ENCODE measurements around the gene BORCS8. TPM values are rescaled to one million over a fixed set of nuclear protein-coding genes. Genes with fewer than 3 reads are reported as not detected.
A peak's percentile ranks its signal among the peaks of the same experiment; 100 is the strongest.
"Not testable (repeated sequence)": the region's sequence is repeated elsewhere in the genome, so short reads cannot be mapped to it uniquely, and the experiment has no call there.

The BORCS8 gene
- total RNA-seq, 1 donor from 2014 or later: 4.2 TPM

- Histone ChIP-seq H3K36me3 (ENCODE audit: control insufficient read depth in 3 of 3, insufficient read depth in 3 of 3, low read length in 3 of 3) (peaks cover 18 to 22% (median 20%) of the 10 kb centered on the region in 3 donors), H3K27ac (ENCODE audit: low read depth, low read length) (no peak overlapping the region), H3K4me3 (ENCODE audit: low read length in 3 of 3) (no peak overlapping the region), H3K4me1 (ENCODE audit: control insufficient read depth in 3 of 3, insufficient read depth in 3 of 3, low read length in 3 of 3) (peaks cover 22 to 25% (median 24%) of the 10 kb centered on the region in 3 donors), H3K9me3 (ENCODE audit: control insufficient read depth in 3 of 3, low read length in 3 of 3) (no peaks in the 10 kb centered on the region), H3K9ac (ENCODE audit: low read depth in 1 of 3, low read length in 3 of 3) (no peak overlapping the region), H3K27me3 (ENCODE audit: control insufficient read depth in 3 of 3, insufficient read depth in 3 of 3, low read length in 3 of 3) (no peaks in the 10 kb centered on the region)
These were observed 5.2 kb downstream of the BORCS8 start for GRCh38 chr19:19186742-19187141.

- H3K36me3 ChIP-seq (ENCODE audit: control insufficient read depth in 3 of 3, insufficient read depth in 3 of 3, low read length in 3 of 3): peaks cover 22 to 28% (median 23%) of the 10 kb centered on the region in 3 donors
- no peak overlapping the region for H3K9ac ChIP-seq (ENCODE audit: low read depth in 1 of 3, low read length in 3 of 3)
- no peaks in the 10 kb centered on the region for H3K9me3 ChIP-seq (ENCODE audit: control insufficient read depth in 3 of 3, low read length in 3 of 3)
- H3K4me3 ChIP-seq (ENCODE audit: low read length in 3 of 3): no peak overlapping the region
- H3K4me1 ChIP-seq (ENCODE audit: control insufficient read depth in 3 of 3, insufficient read depth in 3 of 3, low read length in 3 of 3): peaks cover 20 to 21% (median 20%) of the 10 kb centered on the region in 3 donors
- H3K27ac ChIP-seq (ENCODE audit: low read depth, low read length): no peak overlapping the region
- H3K27me3 ChIP-seq (ENCODE audit: control insufficient read depth in 3 of 3, insufficient read depth in 3 of 3, low read length in 3 of 3): no peaks in the 10 kb centered on the region
These were observed 5.9 kb downstream of the BORCS8 start for GRCh38 chr19:19185853-19186740.

GRCh38 chr19:19181488-19181998 lies 10.4 kb downstream of the BORCS8 start:
- Histone ChIP-seq H3K9ac (ENCODE audit: low read depth in 1 of 3, low read length in 3 of 3) (no peak overlapping the region), H3K4me3 (ENCODE audit: low read length in 3 of 3) (no peak overlapping the region), H3K4me1 (ENCODE audit: control insufficient read depth in 3 of 3, insufficient read depth in 3 of 3, low read length in 3 of 3) (peaks cover 0 to 6% (median 0%) of the 10 kb centered on the region in 3 donors), H3K27me3 (ENCODE audit: control insufficient read depth in 3 of 3, insufficient read depth in 3 of 3, low read length in 3 of 3) (no peaks in the 10 kb centered on the region), H3K27ac (ENCODE audit: low read depth, low read length) (no peak overlapping the region), H3K9me3 (ENCODE audit: control insufficient read depth in 3 of 3, low read length in 3 of 3) (no peaks in the 10 kb centered on the region), H3K36me3 (ENCODE audit: control insufficient read depth in 3 of 3, insufficient read depth in 3 of 3, low read length in 3 of 3) (peaks cover 38 to 48% (median 41%) of the 10 kb centered on the region in 3 donors)

DNA sequence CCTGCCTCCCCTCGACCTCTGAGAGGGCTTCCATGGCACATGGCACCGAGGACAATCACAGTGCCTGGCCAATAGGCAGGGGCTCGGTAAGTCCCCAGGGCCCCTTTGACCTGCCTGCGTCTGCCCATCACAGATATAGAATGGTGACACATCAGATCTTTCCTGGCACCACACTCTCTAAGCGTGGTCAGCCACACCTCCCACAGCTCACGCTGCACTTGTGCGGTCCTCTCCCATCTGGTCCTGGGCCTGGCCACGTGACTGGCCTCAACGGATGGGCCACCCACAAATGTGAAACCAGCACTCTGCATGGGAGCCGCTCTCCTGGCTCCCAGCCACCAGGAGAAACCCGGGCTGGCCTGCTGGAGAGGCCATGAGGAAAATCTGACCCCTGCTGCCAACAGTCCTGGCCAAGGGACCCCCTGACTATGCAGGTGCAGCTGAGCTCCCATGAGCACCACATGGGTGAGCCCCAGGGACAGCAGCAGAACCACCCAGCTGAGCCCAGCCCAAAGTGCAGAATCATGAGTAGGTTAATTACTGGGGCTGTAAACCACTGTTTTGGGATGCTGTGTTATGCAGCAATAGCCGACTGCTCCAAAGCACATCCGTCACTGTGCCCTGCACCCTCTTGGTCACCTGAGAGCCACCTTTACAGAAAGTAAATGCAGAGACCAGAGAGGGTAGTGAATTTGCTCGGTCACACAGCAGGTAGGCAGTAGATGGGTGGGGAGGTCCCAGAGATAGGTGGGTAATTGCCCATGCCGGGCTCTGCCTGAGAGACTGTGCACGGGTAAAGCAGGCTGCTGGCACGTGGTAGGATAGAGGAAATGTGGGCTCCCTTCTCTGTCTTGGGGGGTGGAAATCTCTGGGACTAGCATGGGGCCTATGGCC lies 12.2 kb downstream of the BORCS8 start:
- no peak overlapping the region for H3K9ac ChIP-seq (ENCODE audit: low read depth in 1 of 3, low read length in 3 of 3)
- no peak overlapping the region for H3K27ac ChIP-seq (ENCODE audit: low read depth, low read length)
- no peak overlapping the region for H3K4me3 ChIP-seq (ENCODE audit: low read length in 3 of 3)
- no peaks in the 10 kb centered on the region for H3K27me3 ChIP-seq (ENCODE audit: control insufficient read depth in 3 of 3, insufficient read depth in 3 of 3, low read length in 3 of 3)
- no peaks in the 10 kb centered on the region for H3K9me3 ChIP-seq (ENCODE audit: control insufficient read depth in 3 of 3, low read length in 3 of 3)
- peaks cover 32 to 45% (median 37%) of the 10 kb centered on the region in 3 donors for H3K36me3 ChIP-seq (ENCODE audit: control insufficient read depth in 3 of 3, insufficient read depth in 3 of 3, low read length in 3 of 3)
- H3K4me1 ChIP-seq (ENCODE audit: control insufficient read depth in 3 of 3, insufficient read depth in 3 of 3, low read length in 3 of 3): peaks cover 0 to 6% (median 0%) of the 10 kb centered on the region in 3 donors

GRCh38 chr19:19176950-19177349 lies 15.0 kb downstream of the BORCS8 start:
- Histone ChIP-seq H3K4me1 (ENCODE audit: control insufficient read depth in 3 of 3, insufficient read depth in 3 of 3, low read length in 3 of 3) (peaks cover 3 to 10% (median 5%) of the 10 kb centered on the region in 3 donors), H3K27ac (ENCODE audit: low read depth, low read length) (no peak overlapping the region), H3K4me3 (ENCODE audit: low read length in 3 of 3) (no peak overlapping the region), H3K9ac (ENCODE audit: low read depth in 1 of 3, low read length in 3 of 3) (no peak overlapping the region), H3K9me3 (ENCODE audit: control insufficient read depth in 3 of 3, low read length in 3 of 3) (no peaks in the 10 kb centered on the region), H3K27me3 (ENCODE audit: control insufficient read depth in 3 of 3, insufficient read depth in 3 of 3, low read length in 3 of 3) (no peaks in the 10 kb centered on the region), H3K36me3 (ENCODE audit: control insufficient read depth in 3 of 3, insufficient read depth in 3 of 3, low read length in 3 of 3) (peaks cover 25 to 37% (median 30%) of the 10 kb centered on the region in 3 donors)

- peaks cover 20 to 28% (median 22%) of the 10 kb centered on the region in 3 donors for H3K4me1 ChIP-seq (ENCODE audit: control insufficient read depth in 3 of 3, insufficient read depth in 3 of 3, low read length in 3 of 3)
- not testable (repeated sequence) for H3K9ac ChIP-seq (ENCODE audit: low read depth in 1 of 3, low read length in 3 of 3); H3K27ac ChIP-seq (ENCODE audit: low read depth, low read length); H3K4me3 ChIP-seq (ENCODE audit: low read length in 3 of 3); H3K9me3 ChIP-seq (ENCODE audit: control insufficient read depth in 3 of 3, low read length in 3 of 3); H3K27me3 ChIP-seq (ENCODE audit: control insufficient read depth in 3 of 3, insufficient read depth in 3 of 3, low read length in 3 of 3)
- peaks cover 7 to 14% (median 11%) of the 10 kb centered on the region in 3 donors for H3K36me3 ChIP-seq (ENCODE audit: control insufficient read depth in 3 of 3, insufficient read depth in 3 of 3, low read length in 3 of 3)
These were observed 18.7 kb downstream of the BORCS8 start for GRCh38 chr19:19173243-19173642.

DNA sequence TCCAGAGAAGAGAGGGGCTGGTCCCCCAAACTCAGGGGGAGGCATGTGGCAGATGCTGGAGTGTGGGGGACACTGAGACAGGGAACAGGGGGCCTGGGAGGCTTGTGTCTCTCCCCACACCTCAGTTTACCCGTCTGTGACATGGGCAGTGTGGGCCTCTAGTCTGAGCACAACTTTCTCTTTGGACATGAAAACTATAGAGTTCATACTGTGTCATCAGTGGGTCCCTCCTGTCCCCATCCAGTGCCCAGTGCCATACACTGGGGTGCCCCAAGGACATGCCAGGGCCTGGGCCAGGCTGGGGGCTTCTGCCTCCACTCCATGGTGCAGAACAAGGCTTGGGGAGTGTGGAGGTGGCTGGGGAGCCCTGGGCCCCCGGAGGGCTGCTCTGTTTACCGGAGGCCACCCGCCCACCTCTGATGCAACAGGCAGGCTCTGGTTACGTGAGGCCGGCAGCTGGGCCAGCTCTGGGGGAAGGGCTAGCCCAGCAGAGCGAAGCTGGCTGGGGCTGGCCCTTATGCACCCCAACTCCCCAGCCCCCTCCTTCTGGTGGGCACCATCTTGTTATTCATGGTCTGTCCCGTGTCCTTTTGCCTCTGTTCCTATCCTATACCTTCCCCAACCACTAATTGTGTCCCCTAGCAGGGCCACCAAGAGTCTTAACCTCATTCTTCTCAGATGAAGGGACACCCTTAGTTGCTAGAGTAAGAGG lies 20.0 kb downstream of the BORCS8 start:
- Histone ChIP-seq H3K4me1 (ENCODE audit: control insufficient read depth in 3 of 3, insufficient read depth in 3 of 3, low read length in 3 of 3) (peaks cover 20 to 28% (median 22%) of the 10 kb centered on the region in 3 donors), H3K27me3 (ENCODE audit: control insufficient read depth in 3 of 3, insufficient read depth in 3 of 3, low read length in 3 of 3) (no peaks in the 10 kb centered on the region), H3K9me3 (ENCODE audit: control insufficient read depth in 3 of 3, low read length in 3 of 3) (no peaks in the 10 kb centered on the region), H3K36me3 (ENCODE audit: control insufficient read depth in 3 of 3, insufficient read depth in 3 of 3, low read length in 3 of 3) (peaks cover 5 to 12% (median 9%) of the 10 kb centered on the region in 3 donors), H3K4me3 (ENCODE audit: low read length in 3 of 3) (peak overlapping the region in 2 of 3 donors; percentile 22 to 36), H3K9ac (ENCODE audit: low read depth in 1 of 3, low read length in 3 of 3) (peak overlapping the region; percentile 43 to 50 (median 50)), H3K27ac (ENCODE audit: low read depth, low read length) (no peak overlapping the region)

DNA sequence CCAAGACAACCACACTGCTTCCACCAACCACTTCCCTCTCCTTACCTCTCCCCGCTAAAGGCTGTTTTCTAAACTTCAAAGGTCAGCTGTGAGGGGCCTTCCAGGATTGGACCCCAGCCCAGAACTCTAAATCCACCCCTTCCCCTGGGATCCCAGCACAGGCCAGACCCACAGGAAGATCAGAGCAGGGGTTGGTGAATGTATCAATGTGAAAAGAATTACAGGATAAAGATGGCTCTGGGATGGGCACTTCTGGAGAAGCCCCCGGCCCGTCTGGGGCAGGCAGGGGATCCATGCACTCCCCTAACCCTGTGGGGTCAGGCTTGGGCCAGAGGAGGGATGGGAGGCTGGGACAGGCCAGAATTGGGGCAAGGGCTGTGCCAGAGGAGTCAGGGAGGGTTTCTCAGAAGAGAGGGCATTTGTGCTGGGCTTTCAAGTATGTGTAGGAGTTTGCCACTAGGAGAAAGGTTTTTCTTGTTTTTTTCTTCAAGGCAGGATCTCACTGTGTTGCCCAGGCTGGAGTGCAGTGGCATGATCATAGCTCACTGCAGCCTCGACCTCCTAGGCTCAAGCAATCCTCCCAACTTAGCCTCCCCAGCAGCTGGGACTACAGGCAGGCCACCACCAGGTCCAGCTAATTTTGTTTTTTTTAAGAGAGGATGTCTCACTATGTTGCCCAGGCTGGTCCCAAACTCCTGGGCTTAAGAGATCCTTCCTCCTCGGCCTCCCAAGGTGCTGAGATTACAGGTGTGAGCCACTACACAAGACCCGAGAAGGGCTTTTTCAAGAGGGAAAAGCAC lies 20.9 kb downstream of the BORCS8 start:
- Histone ChIP-seq H3K9ac (ENCODE audit: low read depth in 1 of 3, low read length in 3 of 3) (peak overlapping the region in 2 of 3 donors; percentile 50), H3K4me1 (ENCODE audit: control insufficient read depth in 3 of 3, insufficient read depth in 3 of 3, low read length in 3 of 3) (peaks cover 20 to 28% (median 22%) of the 10 kb centered on the region in 3 donors), H3K36me3 (ENCODE audit: control insufficient read depth in 3 of 3, insufficient read depth in 3 of 3, low read length in 3 of 3) (peaks cover 0 to 3% (median 0%) of the 10 kb centered on the region in 3 donors), H3K9me3 (ENCODE audit: control insufficient read depth in 3 of 3, low read length in 3 of 3) (no peaks in the 10 kb centered on the region), H3K27me3 (ENCODE audit: control insufficient read depth in 3 of 3, insufficient read depth in 3 of 3, low read length in 3 of 3) (no peaks in the 10 kb centered on the region), H3K27ac (ENCODE audit: low read depth, low read length) (no peak overlapping the region), H3K4me3 (ENCODE audit: low read length in 3 of 3) (no peak overlapping the region)

All from skeletal muscle tissue (tissue), 4 donors.